Fibroblast of upper back skin (primary cell): ENCODE results near the gene ZP2.
"Not testable (repeated sequence)": the region's sequence is repeated elsewhere in the genome, so short reads cannot be mapped to it uniquely, and the experiment has no call there.

ENCODE experiments used
- DNase-seq: peaks from one replicate; pipeline ENCODE4 v3.0.0-alpha.2; 2013

Gene ZP2

GRCh38 chr16:21211486-21211885 is at the start of gene ZP2:
Gene ZP2, minus strand, starts transcription at chr16:21211574. Its CDS starts 27 bp downstream, at chr16:21211547.
- no peak for DNase-seq

GRCh38 chr16:21257284-21257683 is 45.9 kb upstream of the ZP2 start:
- no peak for DNase-seq

GRCh38 chr16:21256636-21257035 is 45.3 kb upstream of the ZP2 start:
- DNase-seq, result no peak

- no peak for DNase-seq
These were observed 42.1 kb upstream of the ZP2 start for GRCh38 chr16:21253470-21253869.

- no peak for DNase-seq
These were observed 38.9 kb upstream of the ZP2 start for GRCh38 chr16:21250072-21250923.

GRCh38 chr16:21248179-21248578 is 36.8 kb upstream of the ZP2 start:
- not testable (repeated sequence) for DNase-seq

GRCh38 chr16:21244518-21245215 is 33.3 kb upstream of the ZP2 start:
- no peak for DNase-seq

GRCh38 chr16:21242756-21243155 is 31.4 kb upstream of the ZP2 start:
- DNase-seq, result no peak

- no peak for DNase-seq
These were observed 28.3 kb upstream of the ZP2 start for GRCh38 chr16:21239646-21240045.

- no peak for DNase-seq
These were observed 25.5 kb upstream of the ZP2 start for GRCh38 chr16:21236831-21237230.

GRCh38 chr16:21235199-21235585 is 23.8 kb upstream of the ZP2 start:
- DNase-seq, result no peak

- no peak for DNase-seq
These were observed 22.3 kb upstream of the ZP2 start, which contains the start of gene ANKS4B for GRCh38 chr16:21233521-21234150. Gene ANKS4B, plus strand, starts transcription at chr16:21233699. Its CDS starts 39 bp downstream, at chr16:21233738.

- no peak for DNase-seq
These were observed 21.7 kb upstream of the ZP2 start for GRCh38 chr16:21233045-21233520.

- no peak for DNase-seq
These were observed 17.0 kb upstream of the ZP2 start for GRCh38 chr16:21228361-21228872.

- DNase-seq, result no peak
These were observed 16.5 kb upstream of the ZP2 start for GRCh38 chr16:21227866-21228265.

GRCh38 chr16:21226749-21227148 is 15.4 kb upstream of the ZP2 start:
- DNase-seq, result no peak

- no peak for DNase-seq
These were observed 13.4 kb upstream of the ZP2 start for GRCh38 chr16:21224800-21225199.

GRCh38 chr16:21223787-21224186 is 12.4 kb upstream of the ZP2 start:
- DNase-seq, result no peak

- DNase-seq, result no peak
These were observed 11.3 kb upstream of the ZP2 start for GRCh38 chr16:21222495-21223337.

GRCh38 chr16:21219551-21219950 is 8.2 kb upstream of the ZP2 start:
- no peak for DNase-seq

GRCh38 chr16:21218153-21218552 is 6.8 kb upstream of the ZP2 start:
- no peak for DNase-seq

- DNase-seq, result no peak
These were observed 5.7 kb upstream of the ZP2 start for GRCh38 chr16:21217121-21217520.
